GM19239 (cell line): ENCODE data around the gene DCPS.
"Not testable (repeated sequence)": the region's sequence is repeated elsewhere in the genome, so short reads cannot be mapped to it uniquely, and the experiment has no call there.

ENCODE experiments used
- DNase-seq: peaks from one replicate; pipeline ENCODE4 v3.0.0; 2011; ENCODE audit warnings: low spot score; ENCODE audit not compliant: insufficient read length
- FAIRE-seq: peaks from 2 replicates; lab custom pipeline; 2011; peaks lifted over from hg19 to GRCh38; lab: Jason Lieb, UNC

The DCPS gene

GRCh38 chr11:126341760-126342161, 37.9 kb downstream of the DCPS start:
- DNase-seq (no peak), FAIRE-seq (no peak)

GRCh38 chr11:126343051-126343450, 39.2 kb downstream of the DCPS start:
- FAIRE-seq (no peak), DNase-seq (no peak)

- DNase-seq (no peak), FAIRE-seq (no peak)
Observed at GRCh38 chr11:126344141-126345080, 40.6 kb downstream of the DCPS start.

- DNase-seq (no peak), FAIRE-seq (no peak)
Observed at GRCh38 chr11:126345283-126345682, 41.4 kb downstream of the DCPS start.

- FAIRE-seq (no peak), DNase-seq (no peak)
Observed at GRCh38 chr11:126345759-126346585, 42.1 kb downstream of the DCPS start.

- DNase-seq: no peak
- FAIRE-seq: no peak
Observed at GRCh38 chr11:126346586-126346940, 42.7 kb downstream of the DCPS start.

GRCh38 chr11:126346946-126347345, 43.1 kb downstream of the DCPS start:
- not testable (repeated sequence) for DNase-seq, FAIRE-seq

- DNase-seq (no peak), FAIRE-seq (no peak)
Observed at GRCh38 chr11:126347751-126348668, 44.1 kb downstream of the DCPS start.

GRCh38 chr11:126348806-126349582, 45.1 kb downstream of the DCPS start:
- no peak for DNase-seq
- FAIRE-seq: no peak

GRCh38 chr11:126350836-126351235, 47.0 kb downstream of the DCPS start:
- no peak for DNase-seq
- no peak for FAIRE-seq

- DNase-seq (no peak), FAIRE-seq (no peak)
Observed at GRCh38 chr11:126352163-126352562, 48.3 kb downstream of the DCPS start.

- FAIRE-seq (no peak), DNase-seq (peak; percentile 39)
Observed at GRCh38 chr11:126352934-126353801, 49.3 kb downstream of the DCPS start.

- FAIRE-seq (peak; percentile 57), DNase-seq (peak; percentile 40)
Observed at GRCh38 chr11:126354631-126355323, 50.9 kb downstream of the DCPS start.

GRCh38 chr11:126355324-126355925, 51.6 kb downstream of the DCPS start, which contains the start of gene ST3GAL4:
ST3GAL4 (plus strand) TSS chr11:126355686; CDS start chr11:126406156, 50,470 bp downstream.
- peak; percentile 88 for DNase-seq
- peak; percentile 51 for FAIRE-seq

GRCh38 chr11:126355926-126356897, 52.4 kb downstream of the DCPS start:
- peak; percentile 47 for DNase-seq
- no peak for FAIRE-seq
